Testis (tissue), 2 donors: ENCODE data around the gene KREMEN2.

Experiments used
- CTCF ChIP-seq, 3 experiments: fragments of 450-650 bp in 2 of 3; fragments of 200-600 bp in 1 of 3; sonication (generic) in 1 of 3; IDR thresholded peaks; one replicate each; pipeline ENCODE4 v1.5.1; 2016 to 2019; ENCODE audit warnings: antibody characterized with exemption in 3 of 3, mild to moderate bottlenecking in 2 of 3, moderate library complexity in 1 of 3
- POLR2A ChIP-seq: fragments of 450-650 bp; IDR thresholded peaks from one replicate; pipeline ENCODE4 v1.6.1; 2017; ENCODE audit warnings: antibody characterized with exemption, mild to moderate bottlenecking, moderate library complexity

GRCh38 chr16:2966808-2967191 lies 2.7 kb downstream of the KREMEN2 start:
- no peak for TF ChIP-seq CTCF (IDR thresholded peaks at IDR 0.05)
- no peak for TF ChIP-seq POLR2A
